GDM1 (cell line): ENCODE data around the gene SMARCA1.
"Not testable (repeated sequence)": the region's sequence is repeated elsewhere in the genome, so short reads cannot be mapped to it uniquely, and the experiment has no call there.

Source experiments
- DNase-seq: peaks from one replicate; lab custom pipeline; 2025; lab: John Stamatoyannopoulos, UW

Gene SMARCA1

GRCh38 chrX:129523079-129523911, at the start of gene SMARCA1:
Gene SMARCA1 (minus strand): TSS chrX:129523490. CDS start chrX:129523370, 120 bp downstream.
- no peak for DNase-seq

GRCh38 chrX:129572422-129572821, 49.1 kb upstream of the SMARCA1 start:
- no peak for DNase-seq

- no peak for DNase-seq
Observed at GRCh38 chrX:129568349-129568748, 45.1 kb upstream of the SMARCA1 start.

GRCh38 chrX:129566073-129566472, 42.8 kb upstream of the SMARCA1 start:
- DNase-seq = no peak

- DNase-seq = no peak
Observed at GRCh38 chrX:129565046-129565650, 41.9 kb upstream of the SMARCA1 start.

- not testable (repeated sequence) for DNase-seq
Observed at GRCh38 chrX:129564345-129564744, 41.1 kb upstream of the SMARCA1 start.

- DNase-seq = no peak
Observed at GRCh38 chrX:129561453-129561852, 38.2 kb upstream of the SMARCA1 start.

GRCh38 chrX:129559783-129560182, 36.5 kb upstream of the SMARCA1 start:
- DNase-seq = no peak

GRCh38 chrX:129557844-129558480, 34.7 kb upstream of the SMARCA1 start:
- DNase-seq = no peak

- DNase-seq = no peak
Observed at GRCh38 chrX:129556806-129557315, 33.6 kb upstream of the SMARCA1 start.

- DNase-seq = not testable (repeated sequence)
Observed at GRCh38 chrX:129554816-129555215, 31.5 kb upstream of the SMARCA1 start.

GRCh38 chrX:129553619-129554288, 30.5 kb upstream of the SMARCA1 start:
- DNase-seq = peak; percentile 17

- no peak for DNase-seq
Observed at GRCh38 chrX:129549124-129549523, 25.8 kb upstream of the SMARCA1 start.

- no peak for DNase-seq
Observed at GRCh38 chrX:129545408-129545807, 22.1 kb upstream of the SMARCA1 start.

GRCh38 chrX:129544780-129545179, 21.5 kb upstream of the SMARCA1 start:
- no peak for DNase-seq

- DNase-seq = no peak
Observed at GRCh38 chrX:129540722-129541184, 17.5 kb upstream of the SMARCA1 start.

GRCh38 chrX:129540068-129540653, 16.9 kb upstream of the SMARCA1 start, which contains the start of gene OCRL:
Gene OCRL (plus strand): TSS chrX:129540259. CDS start chrX:129540440, 181 bp downstream.
- DNase-seq = peak; percentile 43

- DNase-seq = no peak
Observed at GRCh38 chrX:129534816-129535578, 11.7 kb upstream of the SMARCA1 start.

GRCh38 chrX:129531132-129531531, 7.8 kb upstream of the SMARCA1 start:
- no peak for DNase-seq

- no peak for DNase-seq
Observed at GRCh38 chrX:129530410-129530809, 7.1 kb upstream of the SMARCA1 start.
